Anterior cingulate cortex (tissue), 58 donors: ENCODE measurements around the gene SLC8A1.
"Not testable (repeated sequence)": the region's sequence is repeated elsewhere in the genome, so short reads cannot be mapped to it uniquely, and the experiment has no call there.

ENCODE experiments used
- DNase-seq, 58 donors: peaks; one replicate each; lab custom pipeline; 2025; lab: John Stamatoyannopoulos, UW

SLC8A1 gene

DNA sequence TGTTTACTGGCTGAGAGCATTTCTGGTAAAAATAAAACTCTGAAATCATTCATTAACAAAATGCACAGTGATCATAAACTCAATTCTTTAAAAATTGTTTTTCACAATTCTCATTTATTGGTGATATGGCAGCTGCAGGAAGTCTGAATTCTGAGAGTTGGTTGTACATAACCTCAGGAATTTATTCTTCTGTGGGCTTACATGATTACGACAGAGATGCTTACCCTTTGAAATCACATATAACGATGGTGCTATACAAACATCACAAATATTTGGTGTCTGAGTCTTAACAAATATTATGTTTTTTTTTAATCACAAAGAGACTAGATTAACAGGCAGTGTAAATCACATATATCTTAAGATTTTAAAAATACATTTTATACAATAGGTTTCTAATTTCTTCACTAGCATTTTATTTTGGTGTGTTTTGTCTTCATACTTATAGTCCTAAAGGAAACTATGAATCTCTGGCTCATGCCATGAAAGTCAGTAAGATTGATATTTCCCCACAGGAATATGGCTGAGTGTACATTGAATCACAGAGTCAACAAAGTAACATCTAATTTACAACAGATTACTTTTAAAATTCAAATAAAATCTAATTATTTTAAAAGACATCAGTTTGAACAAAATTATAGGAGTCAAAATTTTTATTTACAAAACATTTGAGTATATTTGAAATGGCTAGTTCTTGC, 354.1 kb downstream of the SLC8A1 start:
- DNase-seq, result no peak

DNA sequence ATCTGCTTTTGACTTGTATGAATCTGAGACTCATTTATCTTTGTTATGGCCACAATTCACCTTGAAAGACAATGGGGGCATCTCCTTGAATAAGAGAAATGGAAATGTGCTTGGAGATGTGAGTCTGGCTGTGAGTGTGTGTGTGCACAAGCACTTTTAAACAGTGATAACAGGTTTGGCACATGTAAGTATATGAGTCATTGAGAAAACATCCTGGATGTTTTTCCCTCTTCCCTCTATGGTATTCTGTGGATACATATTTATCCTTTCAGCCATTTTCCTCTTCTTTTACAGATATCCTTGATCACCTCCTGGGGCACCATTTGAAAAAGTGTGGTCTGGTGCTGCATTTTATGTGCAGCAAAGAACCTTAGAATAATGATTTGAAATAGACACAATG, 355.5 kb downstream of the SLC8A1 start:
- DNase-seq, result no peak

DNA sequence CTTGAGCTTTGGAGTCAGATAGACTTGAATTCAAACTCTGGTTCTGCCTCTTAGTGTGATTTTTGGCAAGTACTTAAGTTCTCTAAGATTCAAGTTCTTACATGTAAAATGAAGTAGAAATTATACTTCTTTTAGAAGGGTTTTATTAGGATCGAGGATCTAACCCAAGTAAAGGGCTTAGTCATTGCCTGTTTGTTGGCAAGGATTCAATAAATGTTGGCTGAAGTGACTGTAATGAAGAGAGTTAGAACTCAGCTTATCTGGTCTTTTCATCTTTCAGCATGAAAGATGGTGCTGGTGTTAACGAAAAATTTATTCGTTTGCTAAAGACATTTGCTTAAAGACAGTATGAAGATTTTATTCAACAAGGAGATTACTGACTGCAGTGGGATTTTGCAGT, 356.9 kb downstream of the SLC8A1 start:
- peak in 1 of 58 donors; percentile 13 for DNase-seq

DNA sequence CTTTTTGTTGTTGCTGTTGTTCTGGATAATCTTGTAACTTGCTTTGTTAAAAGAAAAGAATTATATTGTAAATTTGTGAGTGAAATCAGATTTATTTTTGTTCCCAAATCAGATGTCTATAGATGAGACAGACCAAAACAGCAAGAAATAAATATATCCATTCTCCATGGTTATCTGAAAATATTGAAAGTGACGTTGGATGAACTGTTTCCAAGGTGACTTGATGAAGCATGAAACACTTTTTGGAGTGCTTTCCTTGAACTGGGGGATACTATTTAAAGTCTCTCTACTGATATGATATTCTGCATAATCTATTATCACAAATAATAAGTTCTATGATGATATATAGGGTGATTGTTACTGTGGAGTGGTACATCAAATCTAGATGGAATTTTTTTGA, 357.4 kb downstream of the SLC8A1 start:
- no peak for DNase-seq

DNA sequence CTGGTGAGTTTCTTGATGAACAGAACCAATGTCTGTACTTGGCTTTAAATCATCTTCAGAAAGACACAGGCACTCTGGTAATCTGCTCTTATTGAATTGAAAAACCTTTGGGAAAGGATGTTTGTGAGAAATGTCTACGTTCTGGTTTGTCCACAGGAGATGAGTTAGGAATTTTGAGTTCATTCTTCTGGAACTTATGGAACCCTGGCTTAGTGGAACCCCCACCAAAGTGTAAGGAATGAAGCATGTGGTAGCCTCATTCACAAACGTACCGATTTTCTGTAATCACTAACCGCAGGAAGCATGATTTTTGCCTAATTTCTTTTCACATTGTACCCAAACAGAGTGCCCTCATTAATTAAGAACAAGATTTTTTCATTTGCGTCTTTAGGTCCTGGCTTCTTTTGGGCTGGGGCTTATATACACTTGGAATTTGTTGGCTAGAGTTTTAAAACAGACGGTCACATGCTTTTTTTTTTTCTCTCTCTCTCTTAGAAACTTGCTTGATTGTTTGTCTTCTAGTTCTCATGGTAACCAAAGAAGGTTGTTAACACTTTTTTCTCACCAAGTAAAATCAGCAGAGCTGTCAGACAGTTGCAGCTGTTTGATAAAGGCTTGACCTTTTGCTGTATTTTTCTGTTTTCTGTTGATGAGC, 358.7 kb downstream of the SLC8A1 start:
- no peak for DNase-seq

DNA sequence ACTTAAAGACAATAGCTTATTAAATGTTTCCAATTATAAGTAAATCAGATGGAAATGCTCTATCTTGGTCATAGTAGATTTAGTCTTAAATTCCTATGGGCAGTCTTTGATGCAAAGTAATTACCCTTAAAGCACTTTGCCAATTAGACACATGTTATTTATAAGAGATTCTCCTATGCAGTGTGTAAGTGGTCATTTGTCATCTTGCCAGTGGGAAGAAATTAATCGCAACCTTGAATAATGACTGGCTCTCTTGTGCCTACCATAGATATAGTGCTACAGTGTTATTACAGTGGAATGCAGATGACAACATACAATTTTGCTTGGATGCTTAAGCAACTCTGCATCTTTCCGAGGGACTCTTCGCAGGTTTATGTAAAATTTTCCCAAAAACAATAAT, 361.8 kb downstream of the SLC8A1 start:
- DNase-seq, result no peak

DNA sequence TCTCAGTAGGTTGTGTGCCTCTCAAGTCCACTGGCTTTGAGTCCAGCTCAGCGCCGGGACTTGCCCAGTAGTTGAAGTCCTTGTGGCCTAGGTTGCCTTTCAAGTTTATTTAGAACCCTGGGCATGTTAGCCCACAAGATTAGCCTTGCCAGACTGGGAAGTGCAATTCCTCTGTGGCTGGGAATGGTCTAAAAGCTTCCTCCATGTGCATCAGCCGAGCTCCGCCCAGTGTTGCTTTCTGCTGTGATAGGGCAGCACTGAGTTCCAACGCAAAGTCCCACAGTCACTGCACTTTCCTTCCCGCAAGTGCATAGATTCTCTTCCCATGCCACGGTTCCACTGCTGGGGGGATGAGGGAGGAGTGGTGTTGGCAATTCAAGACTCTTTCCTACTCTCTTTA, 364.0 kb downstream of the SLC8A1 start:
- no peak for DNase-seq

DNA sequence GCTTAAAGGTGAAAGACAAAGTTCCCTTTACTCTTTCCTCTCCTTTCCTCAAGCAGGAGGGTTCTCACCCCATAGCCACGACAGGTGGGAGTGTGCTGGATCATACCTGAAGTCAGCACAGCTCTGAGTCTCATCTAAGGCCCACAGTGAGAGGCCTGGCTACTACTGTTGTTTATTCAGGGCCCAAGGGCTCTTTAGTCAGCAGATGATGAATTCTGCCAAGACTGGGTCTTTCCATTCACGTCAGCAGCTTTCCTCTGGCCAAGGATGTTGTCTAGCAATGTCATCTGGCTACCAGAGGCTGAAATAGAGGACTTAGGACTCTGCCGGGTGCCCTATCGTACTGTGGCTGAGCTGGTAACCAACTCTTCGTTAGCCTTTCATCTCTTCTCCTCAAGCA, 364.5 kb downstream of the SLC8A1 start:
- no peak for DNase-seq

DNA sequence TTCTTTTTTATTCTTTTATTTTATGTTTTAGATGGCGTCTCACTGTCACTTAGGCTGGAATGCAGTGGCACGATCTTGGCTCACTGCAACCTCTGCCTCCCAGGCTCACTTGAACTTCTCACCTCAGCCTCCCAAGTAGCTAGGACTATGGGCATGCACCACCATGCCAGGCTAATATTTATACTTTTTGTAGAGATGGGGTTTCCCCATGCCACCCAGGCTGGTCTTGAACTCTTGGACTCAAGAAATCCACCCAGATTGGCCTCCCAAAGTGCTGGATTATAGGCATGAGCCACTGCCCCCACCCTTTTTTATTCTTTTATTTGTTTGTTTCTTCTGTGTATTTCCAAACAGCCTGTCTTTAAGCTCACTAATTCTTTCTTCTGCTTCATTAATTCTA, 366.1 kb downstream of the SLC8A1 start:
- DNase-seq, result no peak

DNA sequence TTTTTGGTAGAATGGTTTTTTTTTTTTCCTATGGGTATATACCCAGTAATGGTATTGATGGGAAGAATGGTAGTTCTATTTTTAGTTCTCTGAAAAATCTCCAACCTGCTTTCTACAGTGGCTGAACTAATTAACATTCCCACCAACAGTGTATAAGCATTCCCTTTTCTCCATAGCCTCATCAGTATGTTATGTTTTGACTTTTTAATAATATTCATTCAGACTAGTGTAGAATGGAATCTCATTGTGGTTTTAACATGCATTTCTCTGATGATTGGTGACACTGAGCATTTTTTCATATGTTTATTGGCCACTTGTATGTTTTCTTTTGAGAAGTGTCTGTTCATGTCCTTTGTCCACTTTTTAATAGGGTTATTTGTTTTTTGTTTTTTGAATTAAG, 378.6 kb downstream of the SLC8A1 start:
- not testable (repeated sequence) for DNase-seq

DNA sequence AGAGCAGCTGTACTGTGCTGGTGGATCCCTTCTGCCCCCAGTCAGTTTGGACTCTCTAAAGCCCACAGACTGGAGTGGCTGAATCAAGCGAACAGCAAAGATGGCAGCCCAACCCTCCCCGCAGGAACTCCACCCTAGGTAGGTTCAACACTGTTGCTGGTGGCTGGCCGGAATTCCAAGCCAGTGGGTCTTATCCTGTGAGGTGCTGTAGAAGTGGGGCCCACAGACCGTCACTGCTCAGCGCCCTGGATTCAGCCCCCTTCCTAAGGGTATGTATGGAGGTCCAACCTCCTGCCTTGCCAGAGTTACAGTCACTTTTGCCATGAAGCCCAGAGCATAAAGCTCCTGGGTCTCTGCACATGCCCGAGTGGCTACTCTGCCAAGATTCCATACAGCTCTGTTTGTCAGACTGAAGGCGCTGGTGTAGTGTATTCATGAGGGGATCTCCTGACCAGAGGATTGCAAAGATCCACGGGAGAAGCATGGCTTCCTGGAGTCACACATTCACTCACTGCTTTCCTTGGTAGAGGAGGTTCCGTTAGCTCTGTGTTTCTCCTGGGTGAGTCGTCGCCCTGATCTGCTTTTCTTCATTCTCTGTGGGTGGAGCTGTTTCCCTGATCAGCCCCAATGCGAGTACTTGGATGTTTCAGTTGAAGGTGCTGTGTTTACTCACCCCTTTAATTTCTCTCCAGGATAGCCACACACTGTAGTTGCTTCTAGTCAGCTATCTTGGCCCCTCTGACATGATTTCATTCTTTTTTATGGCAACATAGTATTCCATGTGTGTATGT, 379.3 kb downstream of the SLC8A1 start:
- no peak for DNase-seq

DNA sequence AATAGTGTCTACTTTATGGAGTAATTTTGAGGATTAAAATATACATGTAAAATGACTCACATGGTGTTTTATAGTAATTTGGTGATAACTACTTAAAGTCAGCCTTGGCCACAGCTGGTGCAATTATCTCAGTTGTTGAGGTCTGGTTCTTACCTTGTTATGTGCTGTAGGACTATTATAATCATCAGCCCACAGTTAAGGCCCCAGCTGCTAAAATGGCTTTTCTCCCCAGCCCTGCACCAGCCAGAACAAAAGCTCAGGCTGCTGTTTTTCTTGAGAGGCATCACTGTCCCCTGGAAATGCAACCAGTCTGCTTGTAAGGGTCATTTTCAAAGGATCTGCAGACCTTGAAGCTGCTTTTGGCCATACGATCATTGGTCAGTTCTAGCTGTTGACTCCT, 389.5 kb downstream of the SLC8A1 start:
- no peak for DNase-seq

DNA sequence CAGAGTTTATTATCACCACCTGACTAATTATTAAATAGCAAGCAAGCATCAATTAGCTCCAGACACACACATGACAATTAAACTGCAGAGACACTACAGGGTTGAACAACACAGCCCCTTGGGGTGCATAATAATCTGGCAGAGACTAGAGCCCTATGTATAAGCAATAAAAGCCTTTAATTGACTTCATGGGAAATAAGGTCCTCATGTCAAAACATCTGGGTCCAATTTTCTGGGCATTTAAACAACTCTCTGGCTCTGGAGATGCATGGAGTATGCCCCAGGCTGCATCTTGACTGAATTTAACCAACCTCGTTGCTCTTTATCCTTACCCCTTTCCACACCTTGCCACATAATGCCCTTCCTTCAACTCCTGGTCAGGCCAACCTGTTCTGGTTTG, 402.1 kb downstream of the SLC8A1 start:
- no peak for DNase-seq

DNA sequence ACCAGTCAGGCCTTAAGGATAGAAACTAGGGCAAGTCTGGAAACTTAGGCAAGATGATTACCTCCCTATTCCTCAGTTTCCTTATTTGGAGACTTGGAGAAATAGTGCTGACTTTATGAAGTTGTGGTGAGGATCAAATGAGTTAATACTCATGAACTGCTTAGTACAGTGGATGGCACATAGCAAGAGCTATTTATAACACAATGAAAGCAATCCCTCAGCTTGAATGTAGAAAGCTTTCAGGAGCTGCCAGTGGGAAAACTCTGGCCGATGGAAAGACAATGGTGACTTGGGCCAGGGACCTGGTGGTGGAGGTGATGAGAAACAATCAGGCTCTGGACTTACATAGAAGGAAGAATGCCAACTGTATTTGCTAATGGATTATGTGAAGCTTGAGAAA, 403.4 kb downstream of the SLC8A1 start:
- DNase-seq, result no peak

DNA sequence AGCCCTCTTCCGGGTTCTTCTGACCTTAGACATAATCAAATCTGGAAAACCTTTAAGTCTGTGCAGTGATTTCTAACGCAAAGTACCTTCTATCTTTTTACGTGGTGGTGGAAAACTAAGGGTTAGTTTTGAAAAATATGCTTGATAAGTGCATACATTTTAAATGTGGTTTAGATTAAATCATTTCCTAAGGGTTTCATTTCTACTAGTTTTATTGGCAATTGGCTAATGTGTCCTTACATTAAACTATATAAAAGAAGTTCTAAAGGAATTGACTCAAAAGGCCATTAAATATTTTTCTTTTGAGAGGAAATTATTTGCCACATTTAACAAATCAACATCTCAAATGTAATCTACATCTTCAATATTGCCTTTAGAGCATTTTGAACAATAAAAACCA, 404.5 kb downstream of the SLC8A1 start:
- no peak for DNase-seq
